Measurements from ENCODE around the gene KPNB1.

Gene KPNB1

GRCh38 chr17:47707056-47707804, 57.5 kb downstream of the KPNB1 start:
- Histone ChIP-seq H3F3A (ENCODE audit: insufficient read depth) (no peaks in the 10 kb centered on the region), H3K27me3 (ENCODE audit: low read length) (no peaks in the 10 kb centered on the region), H3K9ac (ENCODE audit: low read length) (no peak overlapping the region), H2AFZ (ENCODE audit: low read depth, low read length, severe bottlenecking) (no peak overlapping the region), H3K4me3 (ENCODE audit: insufficient read depth, low read length, poor library complexity, severe bottlenecking) (no peak overlapping the region), H3K9me3 (ENCODE audit: insufficient read depth, low read length) (no peaks in the 10 kb centered on the region), H3K4me2 (ENCODE audit: low read depth, low read length, poor library complexity, severe bottlenecking) (no peak overlapping the region), H3K79me2 (ENCODE audit: insufficient read depth, low read length) (no peaks in the 10 kb centered on the region), H3K36me3 (ENCODE audit: low read length) (no peaks in the 10 kb centered on the region), H4K20me1 (ENCODE audit: low read depth, low read length) (no peaks in the 10 kb centered on the region), H3K27ac (ENCODE audit: low read depth, low read length) (no peak overlapping the region), H3K9me2 (replicated peaks; ENCODE audit: insufficient read depth, low read length) (no peaks in the 10 kb centered on the region)
- TF ChIP-seq, protein P1, sequence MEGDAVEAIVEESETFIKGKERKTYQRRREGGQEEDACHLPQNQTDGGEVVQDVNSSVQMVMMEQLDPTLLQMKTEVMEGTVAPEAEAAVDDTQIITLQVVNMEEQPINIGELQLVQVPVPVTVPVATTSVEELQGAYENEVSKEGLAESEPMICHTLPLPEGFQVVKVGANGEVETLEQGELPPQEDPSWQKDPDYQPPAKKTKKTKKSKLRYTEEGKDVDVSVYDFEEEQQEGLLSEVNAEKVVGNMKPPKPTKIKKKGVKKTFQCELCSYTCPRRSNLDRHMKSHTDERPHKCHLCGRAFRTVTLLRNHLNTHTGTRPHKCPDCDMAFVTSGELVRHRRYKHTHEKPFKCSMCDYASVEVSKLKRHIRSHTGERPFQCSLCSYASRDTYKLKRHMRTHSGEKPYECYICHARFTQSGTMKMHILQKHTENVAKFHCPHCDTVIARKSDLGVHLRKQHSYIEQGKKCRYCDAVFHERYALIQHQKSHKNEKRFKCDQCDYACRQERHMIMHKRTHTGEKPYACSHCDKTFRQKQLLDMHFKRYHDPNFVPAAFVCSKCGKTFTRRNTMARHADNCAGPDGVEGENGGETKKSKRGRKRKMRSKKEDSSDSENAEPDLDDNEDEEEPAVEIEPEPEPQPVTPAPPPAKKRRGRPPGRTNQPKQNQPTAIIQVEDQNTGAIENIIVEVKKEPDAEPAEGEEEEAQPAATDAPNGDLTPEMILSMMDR (IDR thresholded peaks at IDR 0.05; ENCODE audit: insufficient read depth, low read length, poor library complexity, severe bottlenecking) = no peak
- TF ChIP-seq EZH2phosphoT487 (conservative IDR thresholded peaks at IDR 0.05; ENCODE audit: low read length) = no peak

DNA sequence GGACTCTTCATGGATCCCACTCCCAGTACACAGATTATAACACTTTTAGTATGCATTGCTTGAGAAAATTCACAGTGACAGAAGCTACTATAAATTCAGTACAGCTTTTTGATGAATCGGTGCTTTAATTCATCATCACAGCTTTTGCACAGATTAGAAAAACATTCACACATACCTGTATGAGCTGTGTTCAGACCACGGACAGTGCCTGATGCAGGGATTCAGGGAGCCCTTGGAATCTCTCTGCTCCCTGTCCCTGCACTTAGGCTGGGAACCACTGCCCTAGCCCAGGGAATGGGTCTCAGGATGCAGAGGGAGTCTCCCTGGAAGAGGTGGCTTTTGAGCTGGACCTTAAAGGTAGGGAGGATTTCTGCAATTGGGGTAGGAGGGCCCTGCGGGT, 58.2 kb downstream of the KPNB1 start:
- no peaks in the 10 kb centered on the region for H3K36me3 ChIP-seq (ENCODE audit: low read length)
- H3F3A ChIP-seq (ENCODE audit: insufficient read depth) = no peaks in the 10 kb centered on the region
- no peaks in the 10 kb centered on the region for H3K9me2 ChIP-seq (replicated peaks; ENCODE audit: insufficient read depth, low read length)
- H4K20me1 ChIP-seq (ENCODE audit: low read depth, low read length) = no peaks in the 10 kb centered on the region
- H3K9ac ChIP-seq (ENCODE audit: low read length) = no peak overlapping the region
- no peak overlapping the region for H2AFZ ChIP-seq (ENCODE audit: low read depth, low read length, severe bottlenecking)
- no peak overlapping the region for H3K27ac ChIP-seq (ENCODE audit: low read depth, low read length)
- no peak overlapping the region for H3K4me3 ChIP-seq (ENCODE audit: insufficient read depth, low read length, poor library complexity, severe bottlenecking)
- H3K79me2 ChIP-seq (ENCODE audit: insufficient read depth, low read length) = no peaks in the 10 kb centered on the region
- H3K9me3 ChIP-seq (ENCODE audit: insufficient read depth, low read length) = no peaks in the 10 kb centered on the region
- H3K27me3 ChIP-seq (ENCODE audit: low read length) = no peaks in the 10 kb centered on the region
- no peak overlapping the region for H3K4me2 ChIP-seq (ENCODE audit: low read depth, low read length, poor library complexity, severe bottlenecking)
- TF ChIP-seq, protein P1 (IDR thresholded peaks at IDR 0.05; ENCODE audit: insufficient read depth, low read length, poor library complexity, severe bottlenecking) = no peak
- TF ChIP-seq EZH2phosphoT487 (conservative IDR thresholded peaks at IDR 0.05; ENCODE audit: low read length) = no peak

DNA sequence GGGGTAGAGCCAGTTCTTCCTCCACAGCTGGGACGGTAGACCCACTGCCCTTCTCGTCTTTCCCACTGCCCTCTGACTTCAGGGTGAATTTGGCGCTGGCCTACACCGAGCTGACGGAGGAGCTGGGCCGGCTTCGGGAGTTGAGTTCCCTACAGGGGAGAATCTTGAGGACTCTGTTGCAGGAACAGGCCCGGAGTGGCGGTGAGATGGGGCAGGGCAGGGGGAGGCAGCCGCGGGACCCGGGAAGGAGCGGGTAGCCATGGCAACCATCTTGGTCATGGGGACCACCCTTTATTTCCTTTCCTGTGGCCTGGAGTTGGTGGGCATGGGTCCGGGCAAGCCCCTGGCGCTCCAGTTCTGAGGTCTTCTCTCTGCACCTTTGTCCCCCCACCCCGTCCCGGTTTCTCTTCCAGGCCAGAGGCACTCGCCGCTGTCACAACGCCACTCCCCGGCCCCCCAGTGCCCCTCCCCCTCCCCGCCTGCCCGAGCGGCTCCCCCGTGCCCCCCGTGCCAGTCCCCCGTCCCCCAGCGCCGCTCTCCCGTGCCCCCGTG, 58.7 kb downstream of the KPNB1 start:
- TF ChIP-seq EZH2phosphoT487 (conservative IDR thresholded peaks at IDR 0.05; ENCODE audit: low read length) = no peak
- TF ChIP-seq, protein P1 (IDR thresholded peaks at IDR 0.05; ENCODE audit: insufficient read depth, low read length, poor library complexity, severe bottlenecking) = no peak
- Histone ChIP-seq H3K4me3 (ENCODE audit: insufficient read depth, low read length, poor library complexity, severe bottlenecking) (no peak overlapping the region), H2AFZ (ENCODE audit: low read depth, low read length, severe bottlenecking) (no peak overlapping the region)

More for the DNA sequence above, 58.7 kb downstream of the KPNB1 start:
- no peaks in the 10 kb centered on the region for H3K79me2 ChIP-seq (ENCODE audit: insufficient read depth, low read length)
- no peaks in the 10 kb centered on the region for H4K20me1 ChIP-seq (ENCODE audit: low read depth, low read length)
- no peaks in the 10 kb centered on the region for H3K36me3 ChIP-seq (ENCODE audit: low read length)
- no peaks in the 10 kb centered on the region for H3K9me2 ChIP-seq (replicated peaks; ENCODE audit: insufficient read depth, low read length)
- H3K27ac ChIP-seq (ENCODE audit: low read depth, low read length) = no peak overlapping the region
- no peaks in the 10 kb centered on the region for H3K9me3 ChIP-seq (ENCODE audit: insufficient read depth, low read length)
- H3F3A ChIP-seq (ENCODE audit: insufficient read depth) = no peaks in the 10 kb centered on the region
- no peaks in the 10 kb centered on the region for H3K27me3 ChIP-seq (ENCODE audit: low read length)
- no peak overlapping the region for H3K9ac ChIP-seq (ENCODE audit: low read length)
- H3K4me2 ChIP-seq (ENCODE audit: low read depth, low read length, poor library complexity, severe bottlenecking) = no peak overlapping the region

Measured in SU-DHL-6 (cell line).